ENCODE measurements around the gene KIF4B.

DNA sequence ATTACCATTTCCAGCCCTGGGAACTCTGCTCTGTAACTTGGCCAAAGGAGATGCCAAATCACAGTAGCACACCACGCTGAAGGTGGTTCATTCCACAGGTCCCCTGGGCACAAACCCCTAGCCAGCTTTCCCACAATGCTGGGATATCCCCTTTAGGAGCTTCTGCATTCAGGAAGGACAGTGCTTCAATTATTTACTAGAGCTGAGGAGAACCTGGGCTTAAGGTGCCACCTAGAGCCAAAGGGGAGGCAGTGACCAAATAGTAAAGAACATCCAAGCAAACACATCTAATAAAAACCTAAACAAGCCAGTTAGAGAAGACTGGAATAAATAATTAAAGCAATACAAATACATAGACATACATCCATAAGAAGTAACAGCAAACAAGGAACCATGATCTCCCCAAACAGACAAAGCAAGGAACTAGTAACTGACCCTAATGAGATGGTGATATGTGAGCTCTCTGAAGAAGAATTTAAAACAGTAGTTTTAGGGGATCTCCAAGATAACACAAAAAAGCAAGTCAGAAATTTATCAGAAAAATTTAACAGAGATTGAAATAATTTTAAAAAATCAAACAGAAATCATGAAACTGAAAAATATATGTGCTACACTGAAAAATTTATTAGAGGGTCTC, 14.6 kb downstream of the KIF4B start:
- TF ChIP-seq CTCF (IDR thresholded peaks at IDR 0.05; ENCODE audit: low read depth, low read length) = no peak
- no peak for TF ChIP-seq POLR2A (IDR thresholded peaks at IDR 0.05; ENCODE audit: extremely low read depth, insufficient read length)
- TF ChIP-seq MAX (IDR thresholded peaks at IDR 0.05; ENCODE audit: low read depth, low read length) = no peak
- no peak for TF ChIP-seq MYC (IDR thresholded peaks at IDR 0.05; ENCODE audit: low read depth, low read length)

Data from NB4 (cell line).